ENCODE data around the gene RPLP2.

RPLP2 gene

GRCh38 chr11:791658-792534 is 17.9 kb upstream of the RPLP2 start:
- TF ChIP-seq, protein P1, sequence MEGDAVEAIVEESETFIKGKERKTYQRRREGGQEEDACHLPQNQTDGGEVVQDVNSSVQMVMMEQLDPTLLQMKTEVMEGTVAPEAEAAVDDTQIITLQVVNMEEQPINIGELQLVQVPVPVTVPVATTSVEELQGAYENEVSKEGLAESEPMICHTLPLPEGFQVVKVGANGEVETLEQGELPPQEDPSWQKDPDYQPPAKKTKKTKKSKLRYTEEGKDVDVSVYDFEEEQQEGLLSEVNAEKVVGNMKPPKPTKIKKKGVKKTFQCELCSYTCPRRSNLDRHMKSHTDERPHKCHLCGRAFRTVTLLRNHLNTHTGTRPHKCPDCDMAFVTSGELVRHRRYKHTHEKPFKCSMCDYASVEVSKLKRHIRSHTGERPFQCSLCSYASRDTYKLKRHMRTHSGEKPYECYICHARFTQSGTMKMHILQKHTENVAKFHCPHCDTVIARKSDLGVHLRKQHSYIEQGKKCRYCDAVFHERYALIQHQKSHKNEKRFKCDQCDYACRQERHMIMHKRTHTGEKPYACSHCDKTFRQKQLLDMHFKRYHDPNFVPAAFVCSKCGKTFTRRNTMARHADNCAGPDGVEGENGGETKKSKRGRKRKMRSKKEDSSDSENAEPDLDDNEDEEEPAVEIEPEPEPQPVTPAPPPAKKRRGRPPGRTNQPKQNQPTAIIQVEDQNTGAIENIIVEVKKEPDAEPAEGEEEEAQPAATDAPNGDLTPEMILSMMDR (IDR thresholded peaks at IDR 0.05): no peak
- H3K9ac ChIP-seq: no peak overlapping the region
- H2AFZ ChIP-seq: no peak overlapping the region
- H3K27ac ChIP-seq: no peak overlapping the region
- H3K4me2 ChIP-seq (ENCODE audit: low read length): no peak overlapping the region
- H3K4me1 ChIP-seq: peaks cover 3% of the 10 kb centered on the region
- no peaks in the 10 kb centered on the region for H3K36me3 ChIP-seq (ENCODE audit: control insufficient read depth, insufficient read depth, low read length)
- no peaks in the 10 kb centered on the region for H3K9me3 ChIP-seq (ENCODE audit: control insufficient read depth, low read length)
- no peaks in the 10 kb centered on the region for H3K27me3 ChIP-seq (ENCODE audit: control insufficient read depth, insufficient read depth, low read length)
- H3K4me3 ChIP-seq (ENCODE audit: low read depth, low read length): no peak overlapping the region
- H3K79me2 ChIP-seq: no peaks in the 10 kb centered on the region

DNA sequence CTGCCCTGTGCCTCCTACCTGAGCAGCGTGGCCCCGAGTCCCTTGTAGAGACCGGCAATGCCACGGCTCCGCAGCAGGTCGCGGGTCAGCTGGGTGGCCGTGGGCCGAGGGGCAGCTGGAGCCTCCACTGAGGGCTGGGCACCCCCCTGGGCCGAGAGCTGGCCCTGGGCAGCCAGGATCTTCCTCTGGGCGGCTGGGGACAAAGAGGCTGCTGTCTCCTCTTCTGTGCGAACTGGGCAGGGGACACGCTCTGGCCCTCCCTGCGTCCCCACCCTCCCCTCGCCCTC is 17.3 kb upstream of the RPLP2 start:
- H3K4me2 ChIP-seq (ENCODE audit: low read length): no peak overlapping the region
- H3K9ac ChIP-seq: no peak overlapping the region
- no peaks in the 10 kb centered on the region for H3K79me2 ChIP-seq
- H3K27ac ChIP-seq: no peak overlapping the region
- no peaks in the 10 kb centered on the region for H3K9me3 ChIP-seq (ENCODE audit: control insufficient read depth, low read length)
- H3K36me3 ChIP-seq (ENCODE audit: control insufficient read depth, insufficient read depth, low read length): no peaks in the 10 kb centered on the region
- no peak overlapping the region for H2AFZ ChIP-seq
- H3K27me3 ChIP-seq (ENCODE audit: control insufficient read depth, insufficient read depth, low read length): no peaks in the 10 kb centered on the region
- peaks cover 4% of the 10 kb centered on the region for H3K4me1 ChIP-seq
- TF ChIP-seq, protein P1 (IDR thresholded peaks at IDR 0.05): no peak
- no peak overlapping the region for H3K4me3 ChIP-seq (ENCODE audit: low read depth, low read length)

GRCh38 chr11:792873-793272 is 16.9 kb upstream of the RPLP2 start:
- Histone ChIP-seq H3K27ac (no peak overlapping the region), H3K9me3 (ENCODE audit: control insufficient read depth, low read length) (no peaks in the 10 kb centered on the region), H3K4me1 (peaks cover 4% of the 10 kb centered on the region), H3K36me3 (ENCODE audit: control insufficient read depth, insufficient read depth, low read length) (no peaks in the 10 kb centered on the region), H3K27me3 (ENCODE audit: control insufficient read depth, insufficient read depth, low read length) (no peaks in the 10 kb centered on the region), H2AFZ (no peak overlapping the region), H3K4me2 (ENCODE audit: low read length) (no peak overlapping the region), H3K4me3 (ENCODE audit: low read depth, low read length) (no peak overlapping the region), H3K79me2 (no peaks in the 10 kb centered on the region), H3K9ac (no peak overlapping the region)
- TF ChIP-seq, protein P1 (IDR thresholded peaks at IDR 0.05): no peak

GRCh38 chr11:793556-793955 is 16.2 kb upstream of the RPLP2 start:
- Histone ChIP-seq H3K27me3 (ENCODE audit: control insufficient read depth, insufficient read depth, low read length) (no peaks in the 10 kb centered on the region), H3K27ac (no peak overlapping the region), H3K4me3 (ENCODE audit: low read depth, low read length) (no peak overlapping the region), H2AFZ (no peak overlapping the region), H3K4me1 (peaks cover 4% of the 10 kb centered on the region), H3K79me2 (no peaks in the 10 kb centered on the region), H3K36me3 (ENCODE audit: control insufficient read depth, insufficient read depth, low read length) (no peaks in the 10 kb centered on the region), H3K4me2 (ENCODE audit: low read length) (no peak overlapping the region), H3K9ac (no peak overlapping the region), H3K9me3 (ENCODE audit: control insufficient read depth, low read length) (no peaks in the 10 kb centered on the region)
- TF ChIP-seq, protein P1 (IDR thresholded peaks at IDR 0.05): no peak
